Gastrocnemius medialis (tissue), 4 donors: ENCODE measurements around the gene WDFY3. TPM values are rescaled to one million over a fixed set of nuclear protein-coding genes. Genes with fewer than 3 reads are reported as not detected.

Experiments
- ATAC-seq, 2 donors: fragments of 150-250 bp; one replicate each; pipeline ENCODE4 v1.9.1; 2016
- DNase-seq, 2 donors: peaks; one replicate each; pipeline ENCODE4 v3.0.0-alpha.2; 2019
- H3K27ac ChIP-seq, 4 donors: fragments of 200-600 bp; sonication (generic); 1 replicate in 1 of 4; 2 replicates in 3 of 4; pipeline ENCODE4 v1.5.1; 2016 to 2018; ENCODE audit warnings: mild to moderate bottlenecking in 2 of 4, moderate library complexity in 1 of 4
- H3K27me3 ChIP-seq, 3 donors: fragments of 200-600 bp; sonication (generic) in 2 of 3; 1 replicate in 1 of 3; 2 replicates in 2 of 3; pipeline versions ENCODE4 v1.5.1 to v1.6.0; 2016 to 2019; ENCODE audit warnings: mild to moderate bottlenecking in 1 of 3, moderate library complexity in 1 of 3
- H3K36me3 ChIP-seq, 2 donors: fragments of 200-600 bp; sonication (generic) in 1 of 2; one replicate each; pipeline ENCODE4 v1.5.1; 2017 to 2018
- H3K4me1 ChIP-seq, 2 donors: fragments of 200-600 bp; sonication (generic) in 1 of 2; one replicate each; pipeline ENCODE4 v1.5.1; 2016 to 2017; ENCODE audit warnings: mild to moderate bottlenecking in 2 of 2
- H3K4me3 ChIP-seq, 4 donors: fragments of 200-600 bp; sonication (generic) in 3 of 4; 1 replicate in 1 of 4; 2 replicates in 3 of 4; pipeline ENCODE4 v1.5.1; 2016 to 2019; ENCODE audit warnings: mild to moderate bottlenecking in 2 of 4
- H3K9me3 ChIP-seq, 3 donors: fragments of 200-600 bp; sonication (generic) in 2 of 3; 1 replicate in 1 of 3; 2 replicates in 2 of 3; pipeline ENCODE4 v1.5.1; 2016 to 2019
- POLR2A ChIP-seq, 2 donors: fragments of 450-650 bp; IDR thresholded peaks; one replicate each; pipeline ENCODE4 v1.6.1; 2017; ENCODE audit warnings: antibody characterized with exemption in 2 of 2, mild to moderate bottlenecking in 2 of 2, moderate library complexity in 2 of 2
- in situ Hi-C, 4 donors: fragments of 200-750 bp; cut with MboI; loops; one replicate each; pipeline versions ENCODE4 v1.15.0 to v1.8.0; 2017; ENCODE audit warnings: low sequenced_read_pairs in 4 of 4
- intact Hi-C: fragments of 100-400 bp; cut with DNase I; formaldehyde crosslinking; loops from one replicate; pipeline ENCODE4 v1.15.1; 2023; ENCODE audit warnings: low total_unique reads
- total RNA-seq, 4 donors: library from RNA; depleted of rRNA; stranded (reverse); fragments of >200 nt; gene quantifications; one replicate each; pipeline versions ENCODE4 v1.1.0 to v1.2.3, GENCODE V29; 2016
- TF ChIP-seq, protein P1 (sequence below), 5 experiments: fragments of 450-650 bp in 3 of 5; fragments of 200-600 bp in 2 of 5; sonication (generic) in 2 of 5; IDR thresholded peaks in 4 of 5; conservative IDR thresholded peaks in 1 of 5; 1 replicate in 4 of 5; 2 replicates in 1 of 5; pipeline ENCODE4 v1.5.1; 2016 to 2019; ENCODE audit warnings: antibody characterized with exemption in 5 of 5, mild to moderate bottlenecking in 3 of 5, moderate library complexity in 3 of 5

Gene WDFY3
- total RNA-seq, 4 donors from 2014 or later, result 28.3 to 65.9 (median 36.4) TPM

DNA sequence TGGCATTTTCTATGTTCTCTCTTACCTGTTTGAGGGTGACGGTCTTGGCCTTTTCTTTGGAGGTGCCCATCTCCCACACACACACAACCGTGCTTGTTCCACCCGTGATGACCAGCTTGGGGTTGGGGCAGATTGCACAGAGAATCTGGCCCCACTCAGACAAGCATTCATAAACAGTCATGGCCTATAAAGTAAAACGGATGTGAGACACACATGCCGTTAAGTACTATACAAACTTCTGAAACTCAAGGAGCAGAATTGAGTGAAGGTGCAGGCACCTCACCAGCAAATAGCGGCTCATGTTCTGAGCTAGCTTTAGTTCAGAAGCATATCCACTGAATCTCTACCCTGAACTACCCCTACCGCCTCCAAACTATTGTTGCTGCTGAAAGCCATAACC is 276.0 kb downstream of the WDFY3 start:
- DNase-seq (no peak), ATAC-seq (no peak)
- peak overlapping the region in 2 of 4 donors; percentile 54 to 65 for H3K27ac ChIP-seq
- H3K27me3 ChIP-seq, result no peaks in the 10 kb centered on the region
- TF ChIP-seq, protein P1, sequence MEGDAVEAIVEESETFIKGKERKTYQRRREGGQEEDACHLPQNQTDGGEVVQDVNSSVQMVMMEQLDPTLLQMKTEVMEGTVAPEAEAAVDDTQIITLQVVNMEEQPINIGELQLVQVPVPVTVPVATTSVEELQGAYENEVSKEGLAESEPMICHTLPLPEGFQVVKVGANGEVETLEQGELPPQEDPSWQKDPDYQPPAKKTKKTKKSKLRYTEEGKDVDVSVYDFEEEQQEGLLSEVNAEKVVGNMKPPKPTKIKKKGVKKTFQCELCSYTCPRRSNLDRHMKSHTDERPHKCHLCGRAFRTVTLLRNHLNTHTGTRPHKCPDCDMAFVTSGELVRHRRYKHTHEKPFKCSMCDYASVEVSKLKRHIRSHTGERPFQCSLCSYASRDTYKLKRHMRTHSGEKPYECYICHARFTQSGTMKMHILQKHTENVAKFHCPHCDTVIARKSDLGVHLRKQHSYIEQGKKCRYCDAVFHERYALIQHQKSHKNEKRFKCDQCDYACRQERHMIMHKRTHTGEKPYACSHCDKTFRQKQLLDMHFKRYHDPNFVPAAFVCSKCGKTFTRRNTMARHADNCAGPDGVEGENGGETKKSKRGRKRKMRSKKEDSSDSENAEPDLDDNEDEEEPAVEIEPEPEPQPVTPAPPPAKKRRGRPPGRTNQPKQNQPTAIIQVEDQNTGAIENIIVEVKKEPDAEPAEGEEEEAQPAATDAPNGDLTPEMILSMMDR (IDR thresholded peaks at IDR 0.05 in 4 of 5, conservative IDR thresholded peaks at IDR 0.05 in 1 of 5), result no peak
- no peak for TF ChIP-seq POLR2A (IDR thresholded peaks at IDR 0.05)
- no peaks in the 10 kb centered on the region for H3K9me3 ChIP-seq
- peaks cover 4 to 76% of the 10 kb centered on the region in 2 donors for H3K36me3 ChIP-seq
- intact Hi-C loops (no loop called here), in situ Hi-C loops (no loop called here)
- H3K4me3 ChIP-seq, result no peak overlapping the region
- peaks cover 0 to 12% of the 10 kb centered on the region in 2 donors for H3K4me1 ChIP-seq

DNA sequence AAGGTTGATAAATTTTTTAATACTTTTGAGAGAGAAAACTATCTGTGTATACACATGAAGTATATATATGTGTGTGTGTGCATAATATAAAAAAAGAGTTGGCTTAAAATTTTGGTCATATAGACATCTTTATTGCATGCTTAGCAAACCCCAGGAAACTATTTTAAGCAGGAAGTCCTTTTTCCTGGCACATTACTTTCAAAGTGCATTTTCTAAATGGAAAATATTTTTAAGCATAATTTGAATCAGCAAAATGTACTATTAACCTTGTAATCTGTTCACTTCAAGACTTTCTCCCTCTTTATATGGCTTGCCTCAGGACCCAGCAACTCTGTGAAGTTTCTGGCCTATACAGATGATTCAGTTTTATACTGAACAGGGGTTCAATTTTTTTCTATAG is 277.3 kb downstream of the WDFY3 start:
- no peak for DNase-seq
- in situ Hi-C loops (no loop called here), intact Hi-C loops (no loop called here)
- Histone ChIP-seq H3K27ac (no peak overlapping the region), H3K9me3 (no peaks in the 10 kb centered on the region), H3K27me3 (no peaks in the 10 kb centered on the region), H3K4me3 (no peak overlapping the region), H3K4me1 (peaks cover 0 to 12% of the 10 kb centered on the region in 2 donors), H3K36me3 (peaks cover 4 to 63% of the 10 kb centered on the region in 2 donors)
- no peak for ATAC-seq
- TF ChIP-seq POLR2A (IDR thresholded peaks at IDR 0.05), result no peak
- TF ChIP-seq, protein P1 (IDR thresholded peaks at IDR 0.05 in 4 of 5, conservative IDR thresholded peaks at IDR 0.05 in 1 of 5), result no peak

DNA sequence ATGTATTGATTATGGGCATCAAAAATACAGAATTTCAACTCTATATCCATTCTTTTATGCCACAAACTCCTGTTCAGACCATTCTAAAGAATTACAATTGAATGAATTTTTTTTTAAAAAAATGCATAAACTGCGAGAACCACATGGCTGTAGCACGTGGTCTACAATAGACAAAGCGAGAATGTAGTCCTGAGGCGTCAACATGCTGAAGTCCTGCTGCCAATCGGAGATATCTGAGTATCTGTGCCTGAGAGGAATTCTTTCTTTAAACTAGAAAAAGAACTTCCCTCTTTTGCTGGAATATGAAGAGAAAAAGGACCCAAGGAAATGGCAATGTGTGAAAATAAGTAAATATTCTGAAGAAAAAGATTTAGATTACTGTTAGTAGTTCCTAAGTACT is 277.9 kb downstream of the WDFY3 start:
- peaks cover 0 to 12% of the 10 kb centered on the region in 2 donors for H3K4me1 ChIP-seq
- no peak overlapping the region for H3K4me3 ChIP-seq
- H3K36me3 ChIP-seq, result peaks cover 4 to 62% of the 10 kb centered on the region in 2 donors
- H3K9me3 ChIP-seq, result no peaks in the 10 kb centered on the region
- no peaks in the 10 kb centered on the region for H3K27me3 ChIP-seq
- no peak for ATAC-seq
- no peak for TF ChIP-seq POLR2A (IDR thresholded peaks at IDR 0.05)
- TF ChIP-seq, protein P1 (IDR thresholded peaks at IDR 0.05 in 4 of 5, conservative IDR thresholded peaks at IDR 0.05 in 1 of 5), result no peak
- DNase-seq, result no peak
- no peak overlapping the region for H3K27ac ChIP-seq
- in situ Hi-C loops, result no loop called here
- intact Hi-C loops, result no loop called here

DNA sequence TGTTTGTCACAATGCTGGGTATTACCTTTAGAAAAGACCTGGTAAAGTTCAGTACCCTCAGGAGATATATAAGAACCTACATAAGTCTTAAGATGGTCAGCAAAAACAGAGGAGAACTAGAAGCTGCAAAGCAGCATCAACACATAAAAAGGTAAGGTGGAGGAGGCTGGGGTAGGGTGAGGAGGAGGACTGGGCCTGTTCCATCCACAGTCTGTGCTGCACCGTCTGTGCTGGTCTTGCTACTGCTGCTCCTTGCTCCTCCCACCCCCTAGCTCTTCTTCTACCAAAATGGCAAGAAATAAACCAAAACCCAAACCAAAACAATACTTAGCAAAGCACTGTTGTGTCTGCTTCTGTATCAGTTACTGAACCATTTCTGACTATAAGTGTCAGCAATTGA is 281.4 kb downstream of the WDFY3 start:
- DNase-seq (no peak), ATAC-seq (no peak)
- TF ChIP-seq POLR2A (IDR thresholded peaks at IDR 0.05), result no peak
- Histone ChIP-seq H3K4me3 (no peak overlapping the region), H3K9me3 (no peaks in the 10 kb centered on the region), H3K4me1 (peaks cover 9 to 16% of the 10 kb centered on the region in 2 donors), H3K27ac (no peak overlapping the region), H3K36me3 (peaks cover 4 to 65% of the 10 kb centered on the region in 2 donors), H3K27me3 (no peaks in the 10 kb centered on the region)
- intact Hi-C loops (no loop called here), in situ Hi-C loops (no loop called here)

DNA sequence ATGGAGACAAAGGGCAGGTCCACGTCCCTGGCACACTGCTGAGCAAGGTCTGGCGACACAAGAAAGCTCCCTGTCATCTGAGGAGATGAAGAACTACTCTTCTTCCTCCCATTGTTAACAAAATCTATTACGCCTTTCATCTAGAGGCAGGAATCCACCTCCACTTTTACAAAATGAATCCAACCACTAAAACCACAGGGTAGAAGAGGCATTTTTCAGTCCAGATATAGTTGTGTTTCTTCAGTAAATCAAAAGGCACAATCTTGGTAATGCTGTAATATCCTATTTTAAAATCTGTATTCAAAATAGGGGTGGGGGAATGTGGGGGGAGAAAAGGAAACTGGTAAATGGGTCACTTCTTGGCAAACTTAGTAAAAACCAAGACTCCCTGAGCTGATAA is 282.1 kb downstream of the WDFY3 start:
- Histone ChIP-seq H3K4me1 (peaks cover 9 to 16% of the 10 kb centered on the region in 2 donors), H3K27ac (no peak overlapping the region), H3K36me3 (peaks cover 4 to 63% of the 10 kb centered on the region in 2 donors), H3K9me3 (no peaks in the 10 kb centered on the region), H3K4me3 (no peak overlapping the region), H3K27me3 (no peaks in the 10 kb centered on the region)
- TF ChIP-seq, protein P1 (IDR thresholded peaks at IDR 0.05 in 4 of 5, conservative IDR thresholded peaks at IDR 0.05 in 1 of 5), result no peak
- TF ChIP-seq POLR2A (IDR thresholded peaks at IDR 0.05), result no peak
- ATAC-seq (no peak), DNase-seq (no peak)
- intact Hi-C loops (no loop called here), in situ Hi-C loops (no loop called here)
